ENCODE measurements around the gene DAPK1.

- TF ChIP-seq, protein P1, sequence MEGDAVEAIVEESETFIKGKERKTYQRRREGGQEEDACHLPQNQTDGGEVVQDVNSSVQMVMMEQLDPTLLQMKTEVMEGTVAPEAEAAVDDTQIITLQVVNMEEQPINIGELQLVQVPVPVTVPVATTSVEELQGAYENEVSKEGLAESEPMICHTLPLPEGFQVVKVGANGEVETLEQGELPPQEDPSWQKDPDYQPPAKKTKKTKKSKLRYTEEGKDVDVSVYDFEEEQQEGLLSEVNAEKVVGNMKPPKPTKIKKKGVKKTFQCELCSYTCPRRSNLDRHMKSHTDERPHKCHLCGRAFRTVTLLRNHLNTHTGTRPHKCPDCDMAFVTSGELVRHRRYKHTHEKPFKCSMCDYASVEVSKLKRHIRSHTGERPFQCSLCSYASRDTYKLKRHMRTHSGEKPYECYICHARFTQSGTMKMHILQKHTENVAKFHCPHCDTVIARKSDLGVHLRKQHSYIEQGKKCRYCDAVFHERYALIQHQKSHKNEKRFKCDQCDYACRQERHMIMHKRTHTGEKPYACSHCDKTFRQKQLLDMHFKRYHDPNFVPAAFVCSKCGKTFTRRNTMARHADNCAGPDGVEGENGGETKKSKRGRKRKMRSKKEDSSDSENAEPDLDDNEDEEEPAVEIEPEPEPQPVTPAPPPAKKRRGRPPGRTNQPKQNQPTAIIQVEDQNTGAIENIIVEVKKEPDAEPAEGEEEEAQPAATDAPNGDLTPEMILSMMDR (IDR thresholded peaks at IDR 0.05) = no peak
- no peak for TF ChIP-seq POLR2A (IDR thresholded peaks at IDR 0.05)
These were observed 248.5 kb downstream of the DAPK1 start for GRCh38 chr9:87746186-87746585.
